Peyer's patch (tissue), 4 donors: ENCODE results near the gene NDUFAF8. TPM values are rescaled to one million over a fixed set of nuclear protein-coding genes. Genes with fewer than 3 reads are reported as not detected.

Experiments used
- DNase-seq, 3 donors: peaks; one replicate each; pipeline ENCODE4 v3.0.0-alpha.2; 2017 to 2019
- H3K27ac ChIP-seq, 4 donors: fragments of 200-600 bp; sonication (generic); one replicate each; pipeline ENCODE4 v1.5.1; 2016 to 2019
- H3K27me3 ChIP-seq, 2 donors: fragments of 200-600 bp; sonication (generic); one replicate each; pipeline ENCODE4 v1.5.1; 2019
- H3K36me3 ChIP-seq, 3 donors: fragments of 200-600 bp; sonication (generic); one replicate each; pipeline ENCODE4 v1.5.1; 2016 to 2019
- H3K4me1 ChIP-seq, 4 donors: fragments of 200-600 bp; sonication (generic); one replicate each; pipeline ENCODE4 v1.5.1; 2016 to 2019
- H3K4me3 ChIP-seq, 4 donors: fragments of 200-600 bp; sonication (generic); 1 replicate in 3 of 4; 2 replicates in 1 of 4; pipeline ENCODE4 v1.5.1; 2016 to 2019; ENCODE audit warnings: mild to moderate bottlenecking in 1 of 4
- H3K9me3 ChIP-seq, 4 donors: fragments of 200-600 bp; sonication (generic); one replicate each; pipeline ENCODE4 v1.5.1; 2016 to 2019; ENCODE audit warnings: mild to moderate bottlenecking in 1 of 4
- CTCF ChIP-seq, 6 experiments: fragments of 450-650 bp in 4 of 6; fragments of 200-600 bp in 2 of 6; sonication (generic) in 1 of 6; IDR thresholded peaks; one replicate each; pipeline ENCODE4 v1.5.1; 2017 to 2019; ENCODE audit warnings: antibody characterized with exemption in 6 of 6, mild to moderate bottlenecking in 3 of 6, moderate library complexity in 1 of 6
- POLR2A ChIP-seq, 2 donors: fragments of 450-650 bp; IDR thresholded peaks; one replicate each; pipeline ENCODE4 v1.5.1; 2017; ENCODE audit warnings: antibody characterized with exemption in 2 of 2, mild to moderate bottlenecking in 2 of 2, moderate library complexity in 2 of 2
- total RNA-seq, 4 donors: library from RNA; depleted of rRNA; stranded (reverse); fragments of >200 nt; gene quantifications; one replicate each; pipeline ENCODE4 v1.1.0, GENCODE V29; 2016

Gene NDUFAF8, protein sequence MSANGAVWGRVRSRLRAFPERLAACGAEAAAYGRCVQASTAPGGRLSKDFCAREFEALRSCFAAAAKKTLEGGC
- total RNA-seq, result 10 to 100 TPM; 17.8 to 62.7 (median 25.2) TPM

DNA sequence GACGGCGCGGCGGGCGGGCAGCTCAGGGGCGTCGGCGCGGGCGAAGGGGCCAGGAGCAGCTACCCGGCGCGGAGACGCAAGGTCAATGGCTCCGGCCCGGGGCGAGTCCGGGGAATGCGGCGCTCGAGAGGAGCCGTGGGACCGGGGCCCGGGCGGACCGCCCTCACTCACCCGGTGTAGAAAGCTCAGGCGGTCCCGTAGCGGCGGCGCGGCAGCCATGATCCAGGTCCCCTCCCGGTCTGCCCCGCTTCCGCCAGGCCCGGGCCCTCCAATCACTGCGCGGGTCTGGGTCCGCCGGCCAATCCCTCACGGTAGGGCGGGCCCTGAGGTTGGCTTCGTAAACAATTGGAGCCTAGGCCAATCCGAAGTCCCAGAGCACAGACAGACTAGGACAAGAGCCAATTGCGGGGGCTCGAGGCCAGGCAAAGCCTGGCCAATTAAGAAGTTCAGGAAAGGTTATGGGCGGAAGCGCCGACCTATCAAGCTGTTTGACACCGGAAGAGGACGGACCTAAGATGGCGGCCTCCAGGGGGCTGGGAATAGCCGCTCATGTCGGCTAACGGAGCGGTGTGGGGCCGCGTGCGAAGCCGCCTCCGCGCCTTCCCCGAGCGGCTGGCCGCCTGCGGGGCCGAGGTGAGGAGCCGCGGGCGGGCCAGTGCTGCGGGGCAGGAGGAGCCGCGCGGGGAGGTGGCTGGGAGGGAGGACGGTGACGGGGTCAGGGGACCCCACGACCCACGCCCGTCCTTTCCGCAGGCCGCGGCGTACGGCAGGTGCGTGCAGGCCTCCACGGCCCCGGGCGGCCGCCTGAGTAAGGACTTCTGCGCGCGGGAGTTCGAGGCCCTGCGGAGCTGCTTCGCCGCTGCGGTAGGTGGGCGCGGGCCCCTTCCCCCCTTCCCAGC is at the start of gene NDUFAF8, which contains the start of gene TEPSIN:
Gene NDUFAF8 (plus strand): TSS at position 504 of the 899 bp plus-strand sequence. CDS start 46 bp downstream, at position 550.
Gene TEPSIN (minus strand): TSS at position 241 of the 899 bp plus-strand sequence. CDS start 22 bp downstream, at position 219.
- no peaks in the 10 kb centered on the region for H3K27me3 ChIP-seq
- TF ChIP-seq POLR2A (IDR thresholded peaks at IDR 0.05) (peak; percentile 45 to 48), CTCF (IDR thresholded peaks at IDR 0.05) (peak in 1 of 6 experiments; percentile 21)
- H3K4me1 ChIP-seq, result peaks cover 0 to 40% (median 20%) of the 10 kb centered on the region in 4 donors
- peak within 1 kb of the TSS; percentile 71 to 92 (median 76) for H3K27ac ChIP-seq
- H3K36me3 ChIP-seq, result peaks cover 0 to 6% (median 0%) of the 10 kb centered on the region in 3 donors
- peak; percentile 96 to 99 (median 96) for DNase-seq
- no peaks in the 10 kb centered on the region for H3K9me3 ChIP-seq
- peak within 1 kb of the TSS; percentile 89 to 100 (median 97) for H3K4me3 ChIP-seq

DNA sequence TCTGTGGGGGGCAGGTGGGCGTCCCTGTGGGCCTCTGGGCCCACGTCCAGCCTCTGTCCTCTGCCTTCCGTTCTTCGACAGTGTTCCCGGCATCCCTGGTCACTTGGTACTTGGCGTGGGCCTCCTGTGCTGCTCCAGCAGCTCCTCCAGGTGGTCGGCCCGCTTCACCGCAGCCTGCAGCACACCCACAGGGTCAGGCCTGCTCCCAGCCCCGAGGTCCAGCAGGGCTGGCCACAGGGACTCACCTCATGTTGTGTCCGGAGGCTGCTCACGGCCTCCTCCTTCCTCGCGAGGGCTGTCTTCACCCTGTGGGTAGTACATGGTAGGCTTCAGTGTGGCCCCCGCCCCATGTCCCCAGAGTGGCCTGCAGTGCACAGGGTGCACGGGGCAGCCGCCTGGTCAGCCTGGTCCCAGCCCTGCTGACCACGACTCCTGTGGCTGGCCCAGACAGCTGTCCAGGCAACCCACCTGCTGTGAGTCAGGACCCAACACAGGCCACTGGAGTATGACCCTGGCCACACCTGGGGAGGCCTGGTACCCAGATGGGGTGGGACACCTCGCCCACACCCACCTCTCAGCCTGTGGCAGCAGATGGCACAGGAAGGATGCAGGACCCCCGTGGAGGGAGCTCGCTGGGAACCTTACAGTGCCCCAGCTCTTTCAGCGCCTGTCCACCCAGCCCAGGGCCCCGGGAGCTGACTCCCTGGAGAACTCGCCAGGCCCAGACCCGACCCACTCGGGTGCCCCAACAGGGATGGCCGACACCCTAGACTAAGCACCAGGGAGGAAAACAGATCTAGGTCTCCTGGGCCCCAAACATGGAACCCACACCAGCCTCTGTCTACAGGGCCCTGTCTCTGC is 49.2 kb upstream of the NDUFAF8 start:
- TF ChIP-seq CTCF (IDR thresholded peaks at IDR 0.05), result no peak
- no peak for TF ChIP-seq POLR2A (IDR thresholded peaks at IDR 0.05)
- no peak for DNase-seq
- H3K27me3 ChIP-seq, result no peaks in the 10 kb centered on the region
- no peaks in the 10 kb centered on the region for H3K4me1 ChIP-seq
- no peak overlapping the region for H3K4me3 ChIP-seq
- no peaks in the 10 kb centered on the region for H3K9me3 ChIP-seq
- no peaks in the 10 kb centered on the region for H3K36me3 ChIP-seq
- no peak overlapping the region for H3K27ac ChIP-seq

DNA sequence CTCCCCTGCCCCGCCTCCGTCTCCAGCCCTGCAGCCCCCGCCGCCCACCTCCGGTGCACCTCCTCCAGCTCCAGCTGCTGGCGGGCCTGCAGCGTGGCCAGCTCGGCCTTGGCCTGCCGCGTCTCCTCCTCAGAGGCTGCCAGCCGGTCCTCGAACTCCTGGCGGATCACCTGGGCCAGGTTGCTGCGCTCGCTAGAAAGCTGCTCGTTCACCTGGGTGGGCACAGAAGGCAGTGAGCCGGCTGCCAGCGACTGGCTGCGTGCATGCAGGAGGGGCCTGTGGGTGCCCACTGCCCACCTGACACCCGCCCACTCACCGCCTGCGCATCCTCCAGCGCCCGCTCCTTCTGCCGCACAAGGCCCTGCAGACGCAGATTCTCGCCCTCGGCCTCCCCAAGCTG is 48.5 kb upstream of the NDUFAF8 start:
- H3K27me3 ChIP-seq, result no peaks in the 10 kb centered on the region
- H3K4me1 ChIP-seq, result no peaks in the 10 kb centered on the region
- no peak for DNase-seq
- no peak overlapping the region for H3K4me3 ChIP-seq
- no peaks in the 10 kb centered on the region for H3K9me3 ChIP-seq
- TF ChIP-seq CTCF (IDR thresholded peaks at IDR 0.05) (no peak), POLR2A (IDR thresholded peaks at IDR 0.05) (no peak)
- no peaks in the 10 kb centered on the region for H3K36me3 ChIP-seq
- H3K27ac ChIP-seq, result no peak overlapping the region

DNA sequence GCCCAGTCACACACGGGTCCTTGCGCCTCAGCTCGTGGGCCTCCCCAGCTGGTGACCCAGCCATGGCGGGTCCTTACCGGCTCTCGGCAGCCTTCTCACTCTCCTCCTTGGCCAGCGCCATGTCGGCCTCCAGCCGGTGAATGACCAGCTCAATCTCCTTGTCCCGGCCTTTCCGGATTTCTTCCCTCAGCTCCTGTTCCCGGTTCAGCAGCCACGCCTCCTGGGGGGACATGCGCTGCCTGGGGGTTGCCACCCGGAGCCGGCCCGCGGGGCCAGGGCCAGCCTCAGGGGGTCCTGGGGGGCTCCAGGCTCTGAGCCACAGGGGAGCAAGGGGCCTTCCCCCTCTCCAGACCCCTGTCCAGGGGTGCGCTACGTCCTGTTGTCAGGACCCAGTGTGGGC is 48.0 kb upstream of the NDUFAF8 start:
- H3K4me3 ChIP-seq, result no peak overlapping the region
- H3K4me1 ChIP-seq, result no peaks in the 10 kb centered on the region
- H3K36me3 ChIP-seq, result no peaks in the 10 kb centered on the region
- no peaks in the 10 kb centered on the region for H3K27me3 ChIP-seq
- H3K9me3 ChIP-seq, result no peaks in the 10 kb centered on the region
- no peak for DNase-seq
- TF ChIP-seq CTCF (IDR thresholded peaks at IDR 0.05) (no peak), POLR2A (IDR thresholded peaks at IDR 0.05) (no peak)
- H3K27ac ChIP-seq, result no peak overlapping the region

- Histone ChIP-seq H3K36me3 (no peaks in the 10 kb centered on the region), H3K27me3 (no peaks in the 10 kb centered on the region), H3K4me3 (no peak overlapping the region), H3K9me3 (no peaks in the 10 kb centered on the region), H3K4me1 (no peaks in the 10 kb centered on the region), H3K27ac (no peak overlapping the region)
- no peak for TF ChIP-seq POLR2A (IDR thresholded peaks at IDR 0.05)
- TF ChIP-seq CTCF (IDR thresholded peaks at IDR 0.05), result no peak
- no peak for DNase-seq
Measured at GRCh38 chr17:81191646-81192045, 47.5 kb upstream of the NDUFAF8 start.
